HFF-Myc (cell line): ENCODE data around the gene SHISA7.

Experiments
- DNase-seq: peaks from one replicate; pipeline ENCODE4 v3.0.0-alpha.2; 2011; ENCODE audit warnings: low read depth; ENCODE audit errors: extremely low read depth
- H3K4me3 ChIP-seq: replicated peaks from 2 replicates; pipeline ENCODE4 v1.5.1; 2011; ENCODE audit warnings: low read depth, mild to moderate bottlenecking, control low read depth, low read length
- CTCF ChIP-seq: IDR thresholded peaks from 2 replicates; pipeline ENCODE4 v1.5.1; 2012; ENCODE audit warnings: mild to moderate bottlenecking, low read depth, low read length, control low read depth; ENCODE audit errors: missing control alignments

Gene SHISA7

GRCh38 chr19:55442372-55442961 is 633 bp downstream of the SHISA7 start:
- no peak for DNase-seq
- no peak overlapping the region for H3K4me3 ChIP-seq
- TF ChIP-seq CTCF: no peak

- no peak overlapping the region for H3K4me3 ChIP-seq
- no peak for DNase-seq
- no peak for TF ChIP-seq CTCF
Observed at GRCh38 chr19:55441692-55442321, 1.3 kb downstream of the SHISA7 start.

GRCh38 chr19:55441319-55441691 is 1.8 kb downstream of the SHISA7 start:
- no peak for DNase-seq
- no peak overlapping the region for H3K4me3 ChIP-seq
- no peak for TF ChIP-seq CTCF

- no peak for DNase-seq
- no peak overlapping the region for H3K4me3 ChIP-seq
- TF ChIP-seq CTCF: no peak
Observed at GRCh38 chr19:55440411-55441105, 2.5 kb downstream of the SHISA7 start.

- H3K4me3 ChIP-seq: no peak overlapping the region
- no peak for TF ChIP-seq CTCF
- DNase-seq: no peak
Observed at GRCh38 chr19:55439052-55439451, 4.0 kb downstream of the SHISA7 start.

GRCh38 chr19:55437410-55437809 is 5.7 kb downstream of the SHISA7 start:
- DNase-seq: no peak
- no peak overlapping the region for H3K4me3 ChIP-seq
- no peak for TF ChIP-seq CTCF

GRCh38 chr19:55436847-55437246 is 6.3 kb downstream of the SHISA7 start:
- no peak overlapping the region for H3K4me3 ChIP-seq
- no peak for TF ChIP-seq CTCF
- no peak for DNase-seq
